ENCODE results near the gene ZSWIM1.
A peak's percentile ranks its signal among the peaks of the same experiment; 100 is the strongest.

Gene ZSWIM1

DNA sequence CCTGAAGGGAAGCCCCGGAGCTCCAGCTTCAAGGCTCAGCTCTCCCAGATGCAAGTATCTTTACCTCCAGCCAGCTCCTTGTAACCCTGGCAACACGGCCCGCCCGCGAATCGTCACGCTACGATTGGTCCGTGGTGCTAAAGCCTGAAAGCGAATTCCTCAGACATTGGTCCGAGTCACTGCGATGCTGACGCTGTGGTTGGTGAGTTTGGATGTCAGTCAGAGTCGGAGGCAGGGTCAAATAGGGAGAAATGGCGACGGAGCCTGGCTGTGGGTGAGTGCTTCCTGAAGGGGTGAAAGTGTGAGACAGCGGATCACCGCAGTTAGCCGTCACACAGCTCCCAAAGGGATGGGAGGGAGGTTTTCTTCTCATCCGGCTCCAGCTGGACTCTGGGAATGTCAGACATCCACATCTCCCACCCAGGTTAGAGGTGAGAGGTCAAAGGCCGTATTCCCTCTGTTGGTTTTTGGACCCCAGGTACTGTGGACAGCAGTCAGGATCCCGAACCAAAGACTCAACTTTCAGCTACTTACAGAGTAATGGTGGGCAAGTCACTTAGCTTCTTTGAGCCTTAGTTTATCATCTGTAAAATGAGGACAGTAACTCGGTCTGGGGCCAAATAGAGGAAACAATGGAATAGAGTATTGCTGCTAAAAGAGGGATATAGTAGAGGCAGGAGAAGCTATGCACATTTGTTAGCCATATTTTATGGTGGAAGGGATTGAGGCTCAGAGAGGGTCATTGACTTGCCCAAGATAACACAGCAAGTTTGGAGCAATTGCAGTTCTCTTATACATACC is at the start of gene ZSWIM1:
Gene ZSWIM1, plus strand, starts transcription at position 240 of the 801 bp plus-strand sequence. CDS start 1,366 bp downstream, outside the sequence.
- peak; percentile 74 for TF ChIP-seq YY1 (IDR thresholded peaks at IDR 0.05; ENCODE audit: insufficient read depth, insufficient read length)
- TF ChIP-seq SUZ12 (IDR thresholded peaks at IDR 0.05; ENCODE audit: extremely low read depth, insufficient read depth, insufficient read length): no peak
- no peak for TF ChIP-seq ZNF274 (IDR thresholded peaks at IDR 0.05; ENCODE audit: low read depth, low read length)
- Histone ChIP-seq H3K36me3 (ENCODE audit: insufficient read depth, insufficient read length, low read length) (peaks cover 39% of the 10 kb centered on the region), H3K27me3 (ENCODE audit: insufficient read depth, insufficient read length) (no peaks in the 10 kb centered on the region), H3K4me3 (ENCODE audit: insufficient read length, low read depth) (peak within 1 kb of the TSS; percentile 94), H3K4me1 (ENCODE audit: insufficient read depth, insufficient read length) (peaks cover 7% of the 10 kb centered on the region), H3K9me3 (ENCODE audit: insufficient read depth, low read length) (no peaks in the 10 kb centered on the region), H3K9ac (ENCODE audit: insufficient read length, low read depth) (peak within 1 kb of the TSS; percentile 96)
- DNase-seq (ENCODE audit: low read depth, low spot score): peak; percentile 99

DNA sequence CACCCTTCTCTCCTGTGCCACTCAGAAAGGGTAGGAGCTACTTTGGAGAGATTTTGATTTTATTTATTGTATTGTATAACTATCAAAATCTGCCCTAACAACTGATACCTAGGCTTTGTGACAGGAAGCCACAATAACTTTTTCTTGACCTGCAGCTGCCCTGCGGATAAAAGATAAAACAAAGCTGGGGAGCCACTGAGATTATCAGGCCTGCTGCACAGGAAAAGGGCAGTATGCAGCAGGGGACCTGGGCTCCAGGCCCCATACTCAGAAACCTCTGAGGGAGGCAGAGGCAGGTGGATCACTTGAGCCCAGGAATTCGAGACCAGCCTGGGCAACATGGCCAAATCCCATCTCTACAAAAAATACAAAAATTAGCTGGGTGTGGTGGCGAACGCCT is 48.4 kb upstream of the ZSWIM1 start:
- H3K36me3 ChIP-seq (ENCODE audit: insufficient read depth, insufficient read length, low read length): peaks cover 5% of the 10 kb centered on the region
- no peak overlapping the region for H3K4me3 ChIP-seq (ENCODE audit: insufficient read length, low read depth)
- H3K9ac ChIP-seq (ENCODE audit: insufficient read length, low read depth): no peak overlapping the region
- DNase-seq (ENCODE audit: low read depth, low spot score): no peak
- H3K9me3 ChIP-seq (ENCODE audit: insufficient read depth, low read length): no peaks in the 10 kb centered on the region
- no peaks in the 10 kb centered on the region for H3K27me3 ChIP-seq (ENCODE audit: insufficient read depth, insufficient read length)
- no peak for TF ChIP-seq SUZ12 (IDR thresholded peaks at IDR 0.05; ENCODE audit: extremely low read depth, insufficient read depth, insufficient read length)
- no peak for TF ChIP-seq ZNF274 (IDR thresholded peaks at IDR 0.05; ENCODE audit: low read depth, low read length)
- peaks cover 11% of the 10 kb centered on the region for H3K4me1 ChIP-seq (ENCODE audit: insufficient read depth, insufficient read length)

DNA sequence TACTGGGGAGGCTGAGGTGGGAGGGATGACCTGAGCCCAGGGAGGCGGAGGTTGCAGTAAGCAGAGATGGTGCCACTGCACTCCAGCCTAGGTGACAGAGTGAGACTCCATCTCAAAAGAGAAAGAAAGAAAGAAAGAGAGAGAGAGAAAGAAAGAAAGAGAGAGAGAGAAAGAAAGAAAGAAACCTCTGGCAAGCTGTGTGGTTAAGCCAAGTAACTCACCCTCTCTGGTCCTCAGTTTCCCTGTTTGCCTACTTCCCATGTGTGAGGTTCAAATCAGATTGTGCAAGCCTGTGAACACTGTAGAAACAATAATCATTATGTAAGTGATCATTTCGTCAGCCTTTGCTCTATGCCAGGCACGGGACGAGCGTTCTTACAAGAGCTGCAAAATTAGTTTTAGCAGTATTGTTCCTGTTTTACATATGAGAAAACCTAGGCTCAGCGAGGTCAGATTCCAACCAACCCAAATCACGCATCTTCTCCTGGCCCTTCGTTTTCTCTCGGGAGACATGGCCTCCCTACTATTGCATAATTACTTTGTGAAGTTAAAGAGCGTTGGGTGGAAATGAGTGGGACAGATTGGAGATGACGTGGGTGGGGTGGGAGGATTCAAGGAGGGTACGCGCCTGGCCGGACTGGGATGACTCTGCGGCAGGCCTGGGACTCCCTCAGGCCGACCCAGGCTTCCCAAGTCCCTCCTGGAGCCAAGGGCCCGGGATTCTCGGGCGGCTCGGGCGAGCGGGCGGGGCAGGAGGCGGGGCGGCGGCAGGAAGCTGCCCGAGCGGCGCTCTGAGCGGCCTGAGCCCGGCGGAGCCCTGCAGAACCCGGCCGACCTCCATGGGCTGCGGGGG is 47.8 kb upstream of the ZSWIM1 start, which contains the start of gene SNX21:
Gene SNX21, plus strand, starts transcription at position 770 of the 853 bp plus-strand sequence. CDS start 121 bp downstream, outside the sequence.
- Histone ChIP-seq H3K9ac (ENCODE audit: insufficient read length, low read depth) (peak within 1 kb of the TSS; percentile 97), H3K36me3 (ENCODE audit: insufficient read depth, insufficient read length, low read length) (peaks cover 5% of the 10 kb centered on the region), H3K4me1 (ENCODE audit: insufficient read depth, insufficient read length) (peaks cover 11% of the 10 kb centered on the region), H3K4me3 (ENCODE audit: insufficient read length, low read depth) (peak within 1 kb of the TSS; percentile 87), H3K9me3 (ENCODE audit: insufficient read depth, low read length) (no peaks in the 10 kb centered on the region), H3K27me3 (ENCODE audit: insufficient read depth, insufficient read length) (no peaks in the 10 kb centered on the region)
- no peak for TF ChIP-seq YY1 (IDR thresholded peaks at IDR 0.05; ENCODE audit: insufficient read depth, insufficient read length)
- no peak for TF ChIP-seq SUZ12 (IDR thresholded peaks at IDR 0.05; ENCODE audit: extremely low read depth, insufficient read depth, insufficient read length)
- no peak for DNase-seq (ENCODE audit: low read depth, low spot score)

GRCh38 chr20:45833883-45834796 is 46.9 kb upstream of the ZSWIM1 start:
- Histone ChIP-seq H3K27me3 (ENCODE audit: insufficient read depth, insufficient read length) (no peaks in the 10 kb centered on the region), H3K9ac (ENCODE audit: insufficient read length, low read depth) (peak overlapping the region; percentile 97), H3K4me3 (ENCODE audit: insufficient read length, low read depth) (peak overlapping the region; percentile 87), H3K9me3 (ENCODE audit: insufficient read depth, low read length) (no peaks in the 10 kb centered on the region), H3K36me3 (ENCODE audit: insufficient read depth, insufficient read length, low read length) (peaks cover 5% of the 10 kb centered on the region), H3K4me1 (ENCODE audit: insufficient read depth, insufficient read length) (peaks cover 11% of the 10 kb centered on the region)
- DNase-seq (ENCODE audit: low read depth, low spot score): no peak
- TF ChIP-seq ZNF274 (IDR thresholded peaks at IDR 0.05; ENCODE audit: low read depth, low read length) (no peak), YY1 (IDR thresholded peaks at IDR 0.05; ENCODE audit: insufficient read depth, insufficient read length) (no peak)

GRCh38 chr20:45834797-45835161 is 46.2 kb upstream of the ZSWIM1 start:
- H3K9me3 ChIP-seq (ENCODE audit: insufficient read depth, low read length): no peaks in the 10 kb centered on the region
- peak overlapping the region; percentile 97 for H3K9ac ChIP-seq (ENCODE audit: insufficient read length, low read depth)
- H3K4me3 ChIP-seq (ENCODE audit: insufficient read length, low read depth): no peak overlapping the region

DNA sequence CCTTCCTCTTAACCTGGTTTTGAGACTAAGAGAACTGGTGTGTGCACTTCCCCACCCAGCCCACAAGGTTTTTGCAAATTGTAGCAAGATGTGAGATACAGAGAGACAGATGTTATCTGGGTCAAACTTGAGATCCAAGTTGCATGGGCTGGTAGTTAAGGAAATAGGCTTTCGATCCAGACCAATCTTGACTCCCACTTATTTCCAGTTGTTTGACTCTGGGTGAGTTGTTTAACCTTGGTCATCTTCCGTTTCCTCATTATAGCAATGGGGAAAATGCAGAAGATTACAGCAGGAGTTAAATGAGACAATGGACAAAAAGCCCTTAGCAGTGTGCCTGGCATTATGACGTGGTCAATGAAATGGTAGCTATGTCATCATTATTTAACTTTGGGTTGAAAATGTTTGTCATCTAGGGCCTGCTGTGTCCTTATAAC is 45.7 kb upstream of the ZSWIM1 start:
- no peak overlapping the region for H3K4me3 ChIP-seq (ENCODE audit: insufficient read length, low read depth)

More at GRCh38 chr20:45834797-45835161, 46.2 kb upstream of the ZSWIM1 start:
- H3K4me1 ChIP-seq (ENCODE audit: insufficient read depth, insufficient read length): peaks cover 11% of the 10 kb centered on the region
- DNase-seq (ENCODE audit: low read depth, low spot score): no peak
- TF ChIP-seq YY1 (IDR thresholded peaks at IDR 0.05; ENCODE audit: insufficient read depth, insufficient read length): no peak
- H3K36me3 ChIP-seq (ENCODE audit: insufficient read depth, insufficient read length, low read length): peaks cover 7% of the 10 kb centered on the region
- H3K27me3 ChIP-seq (ENCODE audit: insufficient read depth, insufficient read length): no peaks in the 10 kb centered on the region

More for the DNA sequence above, 45.7 kb upstream of the ZSWIM1 start:
- no peaks in the 10 kb centered on the region for H3K9me3 ChIP-seq (ENCODE audit: insufficient read depth, low read length)
- TF ChIP-seq ZNF274 (IDR thresholded peaks at IDR 0.05; ENCODE audit: low read depth, low read length) (no peak), SUZ12 (IDR thresholded peaks at IDR 0.05; ENCODE audit: extremely low read depth, insufficient read depth, insufficient read length) (no peak), YY1 (IDR thresholded peaks at IDR 0.05; ENCODE audit: insufficient read depth, insufficient read length) (no peak)
- peaks cover 13% of the 10 kb centered on the region for H3K36me3 ChIP-seq (ENCODE audit: insufficient read depth, insufficient read length, low read length)
- DNase-seq (ENCODE audit: low read depth, low spot score): no peak
- no peaks in the 10 kb centered on the region for H3K27me3 ChIP-seq (ENCODE audit: insufficient read depth, insufficient read length)
- H3K4me1 ChIP-seq (ENCODE audit: insufficient read depth, insufficient read length): peaks cover 11% of the 10 kb centered on the region
- no peak overlapping the region for H3K9ac ChIP-seq (ENCODE audit: insufficient read length, low read depth)

All from NT2/D1 (cell line).